Measurements from ENCODE around the gene THBS1. TPM values are rescaled to one million over a fixed set of nuclear protein-coding genes. Genes with fewer than 3 reads are reported as not detected.

Gene THBS1
- total RNA-seq, 1 experiment from 2014 or later, result 393 TPM

DNA sequence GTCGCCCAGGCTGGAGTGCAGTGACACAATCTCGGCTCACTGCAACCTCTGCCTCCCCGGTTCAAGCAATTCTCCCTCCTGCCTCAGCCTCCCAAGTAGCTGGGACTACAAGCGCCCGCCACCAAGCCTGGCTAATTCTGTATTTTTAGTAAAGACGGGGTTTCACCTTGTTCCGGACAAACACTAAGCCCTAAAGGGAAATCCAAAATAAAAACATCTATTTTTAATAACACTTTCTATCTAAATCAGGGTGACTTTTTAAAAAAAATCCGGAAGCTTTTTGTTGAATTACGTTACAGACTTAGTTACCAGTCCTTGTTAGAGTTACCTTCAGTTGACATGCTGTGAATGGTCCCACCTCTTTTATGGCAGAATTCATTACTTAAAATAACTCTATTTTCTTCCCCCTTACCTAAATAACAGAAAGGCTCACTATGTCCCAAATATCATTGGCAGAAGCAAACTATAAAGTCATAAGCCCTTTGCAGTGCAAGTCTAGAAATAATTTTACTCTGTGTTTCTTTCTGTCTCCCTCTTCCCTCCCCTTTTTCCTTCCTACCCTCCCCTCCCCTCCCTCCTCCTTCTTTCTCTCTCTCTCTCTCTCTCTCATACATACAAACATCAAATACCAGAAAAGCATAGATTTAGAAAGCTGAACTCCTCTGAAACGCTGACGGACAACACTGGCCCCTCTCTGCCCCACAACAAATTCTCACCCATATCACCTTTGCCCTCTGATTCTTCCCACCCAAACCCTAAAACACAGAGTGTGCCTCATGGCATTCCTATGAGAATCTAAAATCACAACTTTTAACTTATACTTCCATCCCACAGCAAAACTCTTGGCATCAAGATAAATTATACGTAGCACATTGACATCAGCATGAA is 18.3 kb downstream of the THBS1 start:
- BruUV-seq (replicated peaks), result no TSS peak
- Mint-ChIP-seq H3K4me3 (ENCODE audit: unreplicated experiment) (no peak overlapping the region), H3K27ac (ENCODE audit: low read depth, unreplicated experiment) (peak overlapping the region; percentile 8), H3K27me3 (ENCODE audit: insufficient read depth, unreplicated experiment) (no peaks in the 10 kb centered on the region), H3K9me3 (ENCODE audit: unreplicated experiment) (no peaks in the 10 kb centered on the region), H3K36me3 (ENCODE audit: insufficient read depth, unreplicated experiment) (peaks cover 43% of the 10 kb centered on the region), H3K4me1 (ENCODE audit: insufficient read depth, unreplicated experiment) (peaks cover 17% of the 10 kb centered on the region)
- intact Hi-C loops (cut with micrococcal nuclease), result no loop called here
- CTCF ChIA-PET, result interaction anchor here (0.6 to 2.9 kb wide), 8 partner anchors 16 to 899 kb away, joined by 3 to 8 read pairs (median 3); no protein-coding TSS in a partner anchor
- POLR2A ChIA-PET, result interaction anchor here (0.5 to 2.9 kb wide), 16 partner anchors 9 to 499 kb away, joined by 3 to 14 read pairs (median 3); partner anchors contain the start of gene THBS1
- no peak for DNase-seq (ENCODE audit: unreplicated experiment)
- TF ChIP-seq, protein P1, sequence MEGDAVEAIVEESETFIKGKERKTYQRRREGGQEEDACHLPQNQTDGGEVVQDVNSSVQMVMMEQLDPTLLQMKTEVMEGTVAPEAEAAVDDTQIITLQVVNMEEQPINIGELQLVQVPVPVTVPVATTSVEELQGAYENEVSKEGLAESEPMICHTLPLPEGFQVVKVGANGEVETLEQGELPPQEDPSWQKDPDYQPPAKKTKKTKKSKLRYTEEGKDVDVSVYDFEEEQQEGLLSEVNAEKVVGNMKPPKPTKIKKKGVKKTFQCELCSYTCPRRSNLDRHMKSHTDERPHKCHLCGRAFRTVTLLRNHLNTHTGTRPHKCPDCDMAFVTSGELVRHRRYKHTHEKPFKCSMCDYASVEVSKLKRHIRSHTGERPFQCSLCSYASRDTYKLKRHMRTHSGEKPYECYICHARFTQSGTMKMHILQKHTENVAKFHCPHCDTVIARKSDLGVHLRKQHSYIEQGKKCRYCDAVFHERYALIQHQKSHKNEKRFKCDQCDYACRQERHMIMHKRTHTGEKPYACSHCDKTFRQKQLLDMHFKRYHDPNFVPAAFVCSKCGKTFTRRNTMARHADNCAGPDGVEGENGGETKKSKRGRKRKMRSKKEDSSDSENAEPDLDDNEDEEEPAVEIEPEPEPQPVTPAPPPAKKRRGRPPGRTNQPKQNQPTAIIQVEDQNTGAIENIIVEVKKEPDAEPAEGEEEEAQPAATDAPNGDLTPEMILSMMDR (IDR thresholded peaks at IDR 0.05; ENCODE audit: unreplicated experiment), result no peak

- Mint-ChIP-seq H3K36me3 (ENCODE audit: insufficient read depth, unreplicated experiment) (peaks cover 36% of the 10 kb centered on the region), H3K9me3 (ENCODE audit: unreplicated experiment) (no peaks in the 10 kb centered on the region), H3K4me1 (ENCODE audit: insufficient read depth, unreplicated experiment) (peaks cover 22% of the 10 kb centered on the region), H3K27ac (ENCODE audit: low read depth, unreplicated experiment) (peak overlapping the region; percentile 8), H3K4me3 (ENCODE audit: unreplicated experiment) (no peak overlapping the region), H3K27me3 (ENCODE audit: insufficient read depth, unreplicated experiment) (no peaks in the 10 kb centered on the region)
- ChIA-PET POLR2A (interaction anchor here (0.5 to 2.9 kb wide), 6 partner anchors 10 to 499 kb away, joined by 3 to 14 read pairs (median 3); no protein-coding TSS in a partner anchor), CTCF (interaction anchor here (0.7 to 2.9 kb wide), 4 partner anchors 12 to 900 kb away, joined by 3 to 8 read pairs (median 4); no protein-coding TSS in a partner anchor)
- intact Hi-C loops (cut with micrococcal nuclease), result no loop called here
- DNase-seq (ENCODE audit: unreplicated experiment), result no peak
- TF ChIP-seq, protein P1 (IDR thresholded peaks at IDR 0.05; ENCODE audit: unreplicated experiment), result no peak
- BruUV-seq (replicated peaks), result no TSS peak
These were observed 19.0 kb downstream of the THBS1 start for GRCh38 chr15:39599871-39600270.

GRCh38 chr15:39602143-39602542 is 21.3 kb downstream of the THBS1 start:
- ChIA-PET POLR2A (no interaction called here), CTCF (interaction anchor here (0.6 to 1.0 kb wide), 2 partner anchors 15 to 84 kb away, joined by 3 read pairs; no protein-coding TSS in a partner anchor)
- TF ChIP-seq, protein P1 (IDR thresholded peaks at IDR 0.05; ENCODE audit: unreplicated experiment), result no peak
- intact Hi-C loops (cut with micrococcal nuclease), result no loop called here
- Mint-ChIP-seq H3K4me3 (ENCODE audit: unreplicated experiment) (no peak overlapping the region), H3K9me3 (ENCODE audit: unreplicated experiment) (no peaks in the 10 kb centered on the region), H3K27me3 (ENCODE audit: insufficient read depth, unreplicated experiment) (no peaks in the 10 kb centered on the region), H3K4me1 (ENCODE audit: insufficient read depth, unreplicated experiment) (peaks cover 17% of the 10 kb centered on the region), H3K27ac (ENCODE audit: low read depth, unreplicated experiment) (no peak overlapping the region), H3K36me3 (ENCODE audit: insufficient read depth, unreplicated experiment) (peaks cover 15% of the 10 kb centered on the region)
- no peak for DNase-seq (ENCODE audit: unreplicated experiment)
- no TSS peak for BruUV-seq (replicated peaks)

GRCh38 chr15:39605146-39605545 is 24.3 kb downstream of the THBS1 start:
- intact Hi-C loops (cut with micrococcal nuclease), result no loop called here
- H3K36me3 Mint-ChIP-seq (ENCODE audit: insufficient read depth, unreplicated experiment), result peaks cover 8% of the 10 kb centered on the region
- TF ChIP-seq, protein P1 (IDR thresholded peaks at IDR 0.05; ENCODE audit: unreplicated experiment), result no peak
- no TSS peak for BruUV-seq (replicated peaks)
- H3K4me3 Mint-ChIP-seq (ENCODE audit: unreplicated experiment), result no peak overlapping the region
- peaks cover 11% of the 10 kb centered on the region for H3K4me1 Mint-ChIP-seq (ENCODE audit: insufficient read depth, unreplicated experiment)
- DNase-seq (ENCODE audit: unreplicated experiment), result no peak
- ChIA-PET CTCF (interaction anchor here (0.6 to 1.2 kb wide), 3 partner anchors 13 to 219 kb away, joined by 3 to 4 read pairs (median 3); no protein-coding TSS in a partner anchor), POLR2A (interaction anchor here (1.3 kb wide), 1 partner anchor 20 kb away, joined by 3 read pairs; no protein-coding TSS in a partner anchor)
- H3K9me3 Mint-ChIP-seq (ENCODE audit: unreplicated experiment), result no peaks in the 10 kb centered on the region
- H3K27ac Mint-ChIP-seq (ENCODE audit: low read depth, unreplicated experiment), result no peak overlapping the region
- no peaks in the 10 kb centered on the region for H3K27me3 Mint-ChIP-seq (ENCODE audit: insufficient read depth, unreplicated experiment)

Data from MCF 10A (cell line).